Panc1 (cell line): Measurements from ENCODE around the gene SPATA16. TPM values are rescaled to one million over a fixed set of nuclear protein-coding genes. Genes with fewer than 3 reads are reported as not detected.

ENCODE experiments used
- ATAC-seq: fragments of 200-7000 bp; cut with Tn5 transposase; 2 replicates; pipeline ENCODE4 v1.9.1; 2020; ENCODE audit warnings: mild to moderate bottlenecking, moderate library complexity
- BruUV-seq: library from RNA; stranded (reverse); fragments of 400-500 nt; replicated peaks from 2 replicates; lab custom pipeline; 2021; lab: Mats Ljungman, UMichigan
- CTCF ChIA-PET: fragments of 300-600 bp; sonication (Branson Sonifier 250); formaldehyde crosslinking; loops from one replicate; lab custom pipeline; 2022; ENCODE audit warnings: antibody characterized with exemption; lab: Charles Lee
- POLR2A ChIA-PET: fragments of 300-600 bp; sonication (Branson Sonifier 250); formaldehyde crosslinking; loops from one replicate; lab custom pipeline; 2022; ENCODE audit warnings: antibody characterized with exemption; lab: Charles Lee
- DNase-seq: peaks from one replicate; pipeline ENCODE4 v3.0.0-alpha.2; 2010; ENCODE audit warnings: low read depth, low spot score
- H3K27ac ChIP-seq: 2 replicates; pipeline ENCODE4 v1.5.1; 2011; ENCODE audit warnings: mild to moderate bottlenecking, low read length, inconsistent platforms
- H3K27me3 ChIP-seq: fragments of 200-500 bp; sonication (Bioruptor generic); 2 replicates; pipeline ENCODE4 v1.6.0; 2014; ENCODE audit warnings: low read length, inconsistent platforms; ENCODE audit not compliant: control insufficient read depth, insufficient read depth
- H3K36me3 ChIP-seq: fragments of 200-500 bp; sonication (Bioruptor generic); 2 replicates; pipeline ENCODE4 v1.5.1; 2014; ENCODE audit warnings: inconsistent platforms, mild to moderate bottlenecking, low read length, moderate library complexity; ENCODE audit not compliant: control insufficient read depth, insufficient read depth
- H3K4me1 ChIP-seq: 2 replicates; pipeline ENCODE4 v1.5.1; 2011; ENCODE audit warnings: inconsistent platforms, mild to moderate bottlenecking, low read length, moderate library complexity; ENCODE audit not compliant: control insufficient read depth, insufficient read depth
- H3K4me3 ChIP-seq, 2 experiments: 2 replicates each; pipeline ENCODE4 v1.5.1; 2011 to 2012; ENCODE audit warnings: low read depth in 2 of 2, low read length in 2 of 2, mild to moderate bottlenecking in 2 of 2, inconsistent platforms in 1 of 2, moderate library complexity in 1 of 2
- H3K9me3 ChIP-seq: fragments of 200-500 bp; sonication (Bioruptor generic); 2 replicates; pipeline ENCODE4 v1.5.1; 2014; ENCODE audit warnings: low read depth, mild to moderate bottlenecking, inconsistent platforms, low read length, moderate library complexity; ENCODE audit not compliant: control insufficient read depth, insufficient read depth
- POLR2AphosphoS5 ChIP-seq: IDR thresholded peaks from 2 replicates; pipeline ENCODE4 v1.6.1; 2012; ENCODE audit warnings: mild to moderate bottlenecking, low read depth, low read length, moderate library complexity
- SIN3A ChIP-seq: IDR thresholded peaks from 2 replicates; pipeline ENCODE4 v1.6.1; 2012; ENCODE audit warnings: low read depth, mild to moderate bottlenecking, low read length, moderate library complexity, borderline replicate concordance; ENCODE audit not compliant: insufficient read depth
- TCF7L2 ChIP-seq: IDR thresholded peaks from 2 replicates; pipeline ENCODE4 v1.6.1; 2011; ENCODE audit warnings: mild to moderate bottlenecking, low read depth, low read length, inconsistent platforms
- in situ Hi-C: cut with HindIII; loops from 2 replicates; pipeline ENCODE4 v1.10.0; 2016; ENCODE audit warnings: low sequenced_read_pairs, low pct_unique_long_range_greater_than_20kb
- intact Hi-C: fragments of 100-400 bp; cut with micrococcal nuclease; formaldehyde crosslinking; loops from one replicate; pipeline ENCODE4 v1.10.0; 2022; ENCODE audit not compliant: unreplicated experiment
- total RNA-seq: library from RNA; stranded (reverse); gene quantifications from one replicate; pipeline ENCODE4 v1.2.1, GENCODE V29; 2021; ENCODE audit not compliant: unreplicated experiment
- TF ChIP-seq, protein P1 (sequence below): fragments of 450-650 bp; IDR thresholded peaks from 2 replicates; pipeline ENCODE4 v1.5.1; 2017; ENCODE audit warnings: mild to moderate bottlenecking
- TF ChIP-seq, protein P2 (sequence below), 2 experiments: IDR thresholded peaks; 2 replicates each; pipeline ENCODE4 v1.6.1; 2011 to 2012; ENCODE audit warnings: low read depth in 2 of 2, control low read depth in 1 of 2, low read length in 1 of 2, mild to moderate bottlenecking in 1 of 2, moderate library complexity in 1 of 2; ENCODE audit not compliant: insufficient read depth in 1 of 2

The SPATA16 gene
- total RNA-seq, 1 experiment from 2014 or later: not detected

DNA sequence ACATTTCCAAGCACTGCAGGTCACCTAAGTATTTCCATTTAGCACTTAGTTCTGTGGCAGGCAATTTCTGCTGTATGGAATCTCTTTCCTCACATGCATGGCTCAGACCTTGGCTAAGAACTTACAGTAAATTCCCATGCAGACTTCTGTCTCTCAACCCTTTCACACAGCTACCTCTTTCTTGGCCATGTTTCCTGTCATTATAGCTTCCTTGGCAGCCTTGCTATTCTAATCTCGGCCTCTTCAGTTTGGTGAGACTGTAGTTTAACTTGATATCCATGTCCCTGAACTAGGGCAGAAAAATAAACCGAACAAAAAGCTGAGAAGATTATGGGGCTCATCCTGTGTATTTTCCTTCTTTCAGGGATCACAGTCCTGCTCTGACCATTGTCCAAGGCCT is 96.0 kb downstream of the SPATA16 start:
- no peaks in the 10 kb centered on the region for H3K36me3 ChIP-seq
- CTCF ChIA-PET: no interaction called here
- in situ Hi-C loops: no loop called here

GRCh38 chr3:173043757-173044156 is 97.3 kb downstream of the SPATA16 start:
- ChIA-PET POLR2A (no interaction called here), CTCF (no interaction called here)
- DNase-seq (no peak), ATAC-seq (no peak)
- H3K27ac ChIP-seq: no peak overlapping the region
- no peaks in the 10 kb centered on the region for H3K9me3 ChIP-seq
- in situ Hi-C loops (no loop called here), intact Hi-C loops (no loop called here)
- H3K4me1 ChIP-seq: no peaks in the 10 kb centered on the region
- TF ChIP-seq, protein P1, sequence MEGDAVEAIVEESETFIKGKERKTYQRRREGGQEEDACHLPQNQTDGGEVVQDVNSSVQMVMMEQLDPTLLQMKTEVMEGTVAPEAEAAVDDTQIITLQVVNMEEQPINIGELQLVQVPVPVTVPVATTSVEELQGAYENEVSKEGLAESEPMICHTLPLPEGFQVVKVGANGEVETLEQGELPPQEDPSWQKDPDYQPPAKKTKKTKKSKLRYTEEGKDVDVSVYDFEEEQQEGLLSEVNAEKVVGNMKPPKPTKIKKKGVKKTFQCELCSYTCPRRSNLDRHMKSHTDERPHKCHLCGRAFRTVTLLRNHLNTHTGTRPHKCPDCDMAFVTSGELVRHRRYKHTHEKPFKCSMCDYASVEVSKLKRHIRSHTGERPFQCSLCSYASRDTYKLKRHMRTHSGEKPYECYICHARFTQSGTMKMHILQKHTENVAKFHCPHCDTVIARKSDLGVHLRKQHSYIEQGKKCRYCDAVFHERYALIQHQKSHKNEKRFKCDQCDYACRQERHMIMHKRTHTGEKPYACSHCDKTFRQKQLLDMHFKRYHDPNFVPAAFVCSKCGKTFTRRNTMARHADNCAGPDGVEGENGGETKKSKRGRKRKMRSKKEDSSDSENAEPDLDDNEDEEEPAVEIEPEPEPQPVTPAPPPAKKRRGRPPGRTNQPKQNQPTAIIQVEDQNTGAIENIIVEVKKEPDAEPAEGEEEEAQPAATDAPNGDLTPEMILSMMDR: no peak
- no peak for TF ChIP-seq TCF7L2
- no peak for TF ChIP-seq SIN3A
- TF ChIP-seq, protein P2, sequence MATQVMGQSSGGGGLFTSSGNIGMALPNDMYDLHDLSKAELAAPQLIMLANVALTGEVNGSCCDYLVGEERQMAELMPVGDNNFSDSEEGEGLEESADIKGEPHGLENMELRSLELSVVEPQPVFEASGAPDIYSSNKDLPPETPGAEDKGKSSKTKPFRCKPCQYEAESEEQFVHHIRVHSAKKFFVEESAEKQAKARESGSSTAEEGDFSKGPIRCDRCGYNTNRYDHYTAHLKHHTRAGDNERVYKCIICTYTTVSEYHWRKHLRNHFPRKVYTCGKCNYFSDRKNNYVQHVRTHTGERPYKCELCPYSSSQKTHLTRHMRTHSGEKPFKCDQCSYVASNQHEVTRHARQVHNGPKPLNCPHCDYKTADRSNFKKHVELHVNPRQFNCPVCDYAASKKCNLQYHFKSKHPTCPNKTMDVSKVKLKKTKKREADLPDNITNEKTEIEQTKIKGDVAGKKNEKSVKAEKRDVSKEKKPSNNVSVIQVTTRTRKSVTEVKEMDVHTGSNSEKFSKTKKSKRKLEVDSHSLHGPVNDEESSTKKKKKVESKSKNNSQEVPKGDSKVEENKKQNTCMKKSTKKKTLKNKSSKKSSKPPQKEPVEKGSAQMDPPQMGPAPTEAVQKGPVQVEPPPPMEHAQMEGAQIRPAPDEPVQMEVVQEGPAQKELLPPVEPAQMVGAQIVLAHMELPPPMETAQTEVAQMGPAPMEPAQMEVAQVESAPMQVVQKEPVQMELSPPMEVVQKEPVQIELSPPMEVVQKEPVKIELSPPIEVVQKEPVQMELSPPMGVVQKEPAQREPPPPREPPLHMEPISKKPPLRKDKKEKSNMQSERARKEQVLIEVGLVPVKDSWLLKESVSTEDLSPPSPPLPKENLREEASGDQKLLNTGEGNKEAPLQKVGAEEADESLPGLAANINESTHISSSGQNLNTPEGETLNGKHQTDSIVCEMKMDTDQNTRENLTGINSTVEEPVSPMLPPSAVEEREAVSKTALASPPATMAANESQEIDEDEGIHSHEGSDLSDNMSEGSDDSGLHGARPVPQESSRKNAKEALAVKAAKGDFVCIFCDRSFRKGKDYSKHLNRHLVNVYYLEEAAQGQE (IDR thresholded peaks at IDR 0.05; ENCODE audit: insufficient read depth in 1 of 2, low read depth in 2 of 2, low read length in 1 of 2): no peak
- no peak for TF ChIP-seq POLR2AphosphoS5
- no peaks in the 10 kb centered on the region for H3K36me3 ChIP-seq
- H3K27me3 ChIP-seq: no peaks in the 10 kb centered on the region
- no peak overlapping the region for H3K4me3 ChIP-seq
- no TSS peak for BruUV-seq

More for the DNA sequence above, 96.0 kb downstream of the SPATA16 start:
- TF ChIP-seq TCF7L2: no peak
- TF ChIP-seq SIN3A: no peak
- TF ChIP-seq, protein P1: no peak
- TF ChIP-seq, protein P2 (IDR thresholded peaks at IDR 0.05; ENCODE audit: insufficient read depth in 1 of 2, low read depth in 2 of 2, low read length in 1 of 2): no peak
- no peak for TF ChIP-seq POLR2AphosphoS5
- ATAC-seq: no peak
- Histone ChIP-seq H3K27me3 (no peaks in the 10 kb centered on the region; the same call in 1 of the 2 replicates), H3K4me1 (no peaks in the 10 kb centered on the region), H3K27ac (no peak overlapping the region), H3K4me3 (no peak overlapping the region), H3K9me3 (no peaks in the 10 kb centered on the region)
- intact Hi-C loops: loop anchor here (5.0 kb wide), 2 partner anchors 63 to 208 kb away; no protein-coding TSS in a partner anchor
- POLR2A ChIA-PET: no interaction called here
- DNase-seq: no peak
- no TSS peak for BruUV-seq
